Ovary (tissue), 3 donors: ENCODE measurements around the gene TRMT112.

ENCODE experiments used
- EP300 ChIP-seq: sonication (generic); formaldehyde crosslinking; IDR thresholded peaks from one replicate; pipeline ENCODE4 v1.6.1; 2017; ENCODE audit warnings: antibody characterized with exemption
- POLR2A ChIP-seq: fragments of 450-650 bp; IDR thresholded peaks from one replicate; pipeline ENCODE4 v1.6.1; 2017; ENCODE audit warnings: antibody characterized with exemption, mild to moderate bottlenecking, moderate library complexity
- TF ChIP-seq, protein P1 (sequence below), 3 donors: fragments of 450-650 bp in 2 of 3; fragments of 200-600 bp in 1 of 3; IDR thresholded peaks; one replicate each; pipeline versions ENCODE4 v1.5.1 to v1.8.0; 2016 to 2022; ENCODE audit warnings: antibody characterized with exemption in 3 of 3, mild to moderate bottlenecking in 1 of 3
- donor health status: DM: no; HTN: no; CAD: no.

DNA sequence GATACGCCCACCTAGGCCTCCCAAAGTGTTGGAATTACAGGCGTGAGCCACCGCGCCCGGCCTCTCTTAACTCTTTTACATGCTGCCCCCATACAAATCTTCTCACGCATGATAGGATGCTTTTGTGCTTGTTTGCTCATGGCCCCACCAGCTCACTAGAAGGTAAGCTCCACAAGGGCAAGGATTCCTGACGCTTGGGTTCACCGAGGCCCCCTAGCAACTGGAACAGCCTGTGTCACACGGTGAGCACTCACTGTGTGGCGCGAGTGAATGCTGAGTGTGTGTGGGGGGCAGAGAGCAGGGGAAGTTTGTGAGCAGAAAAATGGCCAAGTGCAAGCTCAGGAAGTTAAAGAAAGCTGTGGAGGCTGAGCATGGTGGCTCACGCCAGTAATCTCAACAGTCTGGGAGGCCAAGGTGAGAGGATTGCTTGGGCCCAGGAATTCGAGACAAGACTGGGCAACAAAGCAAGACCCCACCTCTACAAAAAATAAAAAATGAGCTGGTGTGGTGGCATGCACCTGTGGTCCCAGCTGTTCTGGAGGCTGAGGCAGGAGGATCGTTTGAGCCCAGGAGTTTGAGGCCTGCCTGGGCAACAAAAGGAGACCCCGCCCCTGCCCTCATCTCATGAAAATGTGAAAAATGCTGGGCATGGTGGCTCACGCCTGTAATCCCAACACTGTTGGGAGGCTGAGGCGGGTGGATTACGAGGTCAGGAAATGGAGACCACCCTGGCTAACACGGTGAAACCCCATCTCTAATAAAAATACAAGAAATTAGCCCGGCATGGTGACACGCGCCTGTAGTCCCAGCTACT is 35.2 kb downstream of the TRMT112 start:
- TF ChIP-seq, protein P1, sequence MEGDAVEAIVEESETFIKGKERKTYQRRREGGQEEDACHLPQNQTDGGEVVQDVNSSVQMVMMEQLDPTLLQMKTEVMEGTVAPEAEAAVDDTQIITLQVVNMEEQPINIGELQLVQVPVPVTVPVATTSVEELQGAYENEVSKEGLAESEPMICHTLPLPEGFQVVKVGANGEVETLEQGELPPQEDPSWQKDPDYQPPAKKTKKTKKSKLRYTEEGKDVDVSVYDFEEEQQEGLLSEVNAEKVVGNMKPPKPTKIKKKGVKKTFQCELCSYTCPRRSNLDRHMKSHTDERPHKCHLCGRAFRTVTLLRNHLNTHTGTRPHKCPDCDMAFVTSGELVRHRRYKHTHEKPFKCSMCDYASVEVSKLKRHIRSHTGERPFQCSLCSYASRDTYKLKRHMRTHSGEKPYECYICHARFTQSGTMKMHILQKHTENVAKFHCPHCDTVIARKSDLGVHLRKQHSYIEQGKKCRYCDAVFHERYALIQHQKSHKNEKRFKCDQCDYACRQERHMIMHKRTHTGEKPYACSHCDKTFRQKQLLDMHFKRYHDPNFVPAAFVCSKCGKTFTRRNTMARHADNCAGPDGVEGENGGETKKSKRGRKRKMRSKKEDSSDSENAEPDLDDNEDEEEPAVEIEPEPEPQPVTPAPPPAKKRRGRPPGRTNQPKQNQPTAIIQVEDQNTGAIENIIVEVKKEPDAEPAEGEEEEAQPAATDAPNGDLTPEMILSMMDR (IDR thresholded peaks at IDR 0.05) = no peak
- TF ChIP-seq POLR2A = no peak
- no peak for TF ChIP-seq EP300
